Retinal pigment epithelial cell (primary cell): ENCODE results near the gene BTLA.
"Not testable (repeated sequence)": the region's sequence is repeated elsewhere in the genome, so short reads cannot be mapped to it uniquely, and the experiment has no call there.

Source experiments
- DNase-seq: peaks from one replicate; pipeline ENCODE4 v3.0.0-alpha.2; 2010; ENCODE audit warnings: low read depth
- H3K4me3 ChIP-seq: 2 replicates; pipeline ENCODE4 v1.5.1; 2011; ENCODE audit warnings: mild to moderate bottlenecking, low read length, control low read depth, moderate library complexity
- TF ChIP-seq, protein P1 (sequence below): conservative IDR thresholded peaks from 2 replicates; pipeline ENCODE4 v1.5.1; 2011; ENCODE audit warnings: low read depth, low read length, control low read depth, inconsistent platforms

BTLA gene

DNA sequence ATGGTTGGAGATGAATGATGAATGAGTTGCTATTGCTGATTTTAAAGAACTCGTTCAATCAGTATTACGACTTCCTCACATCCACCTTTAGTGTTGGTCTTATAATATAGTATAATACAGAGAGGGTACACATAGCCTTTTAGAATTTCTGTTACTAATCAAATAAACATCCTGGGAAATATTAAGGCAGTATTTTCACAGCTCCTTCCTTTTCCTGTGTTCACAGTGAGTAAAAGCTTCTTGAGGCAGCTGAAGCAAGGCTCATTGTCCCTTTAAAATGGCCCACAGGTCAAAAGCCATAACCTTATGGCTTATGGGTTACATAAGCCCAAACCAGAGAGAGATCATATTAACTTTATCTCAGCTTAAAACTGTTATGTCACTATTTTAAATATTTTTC lies 1.3 kb upstream of the BTLA start:
- no peak overlapping the region for H3K4me3 ChIP-seq
- TF ChIP-seq, protein P1, sequence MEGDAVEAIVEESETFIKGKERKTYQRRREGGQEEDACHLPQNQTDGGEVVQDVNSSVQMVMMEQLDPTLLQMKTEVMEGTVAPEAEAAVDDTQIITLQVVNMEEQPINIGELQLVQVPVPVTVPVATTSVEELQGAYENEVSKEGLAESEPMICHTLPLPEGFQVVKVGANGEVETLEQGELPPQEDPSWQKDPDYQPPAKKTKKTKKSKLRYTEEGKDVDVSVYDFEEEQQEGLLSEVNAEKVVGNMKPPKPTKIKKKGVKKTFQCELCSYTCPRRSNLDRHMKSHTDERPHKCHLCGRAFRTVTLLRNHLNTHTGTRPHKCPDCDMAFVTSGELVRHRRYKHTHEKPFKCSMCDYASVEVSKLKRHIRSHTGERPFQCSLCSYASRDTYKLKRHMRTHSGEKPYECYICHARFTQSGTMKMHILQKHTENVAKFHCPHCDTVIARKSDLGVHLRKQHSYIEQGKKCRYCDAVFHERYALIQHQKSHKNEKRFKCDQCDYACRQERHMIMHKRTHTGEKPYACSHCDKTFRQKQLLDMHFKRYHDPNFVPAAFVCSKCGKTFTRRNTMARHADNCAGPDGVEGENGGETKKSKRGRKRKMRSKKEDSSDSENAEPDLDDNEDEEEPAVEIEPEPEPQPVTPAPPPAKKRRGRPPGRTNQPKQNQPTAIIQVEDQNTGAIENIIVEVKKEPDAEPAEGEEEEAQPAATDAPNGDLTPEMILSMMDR = no peak
- DNase-seq = no peak

DNA sequence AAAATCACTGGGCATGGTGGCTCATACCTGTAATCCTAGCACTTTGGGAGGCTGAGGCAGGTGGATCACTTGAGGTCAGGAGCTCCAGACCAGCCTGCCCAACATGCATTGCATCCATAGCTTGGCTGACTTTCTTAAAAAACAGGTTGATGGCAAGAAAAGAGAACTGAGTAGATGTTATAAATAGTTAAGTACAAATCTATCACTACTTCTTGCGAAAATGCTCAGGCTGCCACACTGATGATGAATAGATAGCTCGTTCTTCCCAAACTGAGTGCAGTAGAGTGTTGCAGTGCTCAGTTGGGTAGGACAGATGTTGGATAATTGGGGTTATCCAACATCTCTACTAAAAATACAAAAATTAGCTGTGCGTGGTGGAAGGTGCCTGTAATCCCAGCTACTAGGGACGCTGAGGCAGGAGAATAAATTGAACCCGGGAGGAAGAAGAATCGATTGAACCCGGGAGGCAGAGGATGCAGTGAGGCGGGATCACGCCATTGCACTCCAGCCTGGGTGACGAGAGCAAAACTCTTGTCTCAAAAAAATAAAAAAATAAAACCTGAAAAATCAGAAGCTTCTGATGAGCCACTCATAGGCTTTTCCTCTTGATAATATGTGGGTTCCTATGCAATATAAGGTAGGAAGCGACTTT lies 1.2 kb downstream of the BTLA start:
- DNase-seq = no peak
- TF ChIP-seq, protein P1 = no peak

DNA sequence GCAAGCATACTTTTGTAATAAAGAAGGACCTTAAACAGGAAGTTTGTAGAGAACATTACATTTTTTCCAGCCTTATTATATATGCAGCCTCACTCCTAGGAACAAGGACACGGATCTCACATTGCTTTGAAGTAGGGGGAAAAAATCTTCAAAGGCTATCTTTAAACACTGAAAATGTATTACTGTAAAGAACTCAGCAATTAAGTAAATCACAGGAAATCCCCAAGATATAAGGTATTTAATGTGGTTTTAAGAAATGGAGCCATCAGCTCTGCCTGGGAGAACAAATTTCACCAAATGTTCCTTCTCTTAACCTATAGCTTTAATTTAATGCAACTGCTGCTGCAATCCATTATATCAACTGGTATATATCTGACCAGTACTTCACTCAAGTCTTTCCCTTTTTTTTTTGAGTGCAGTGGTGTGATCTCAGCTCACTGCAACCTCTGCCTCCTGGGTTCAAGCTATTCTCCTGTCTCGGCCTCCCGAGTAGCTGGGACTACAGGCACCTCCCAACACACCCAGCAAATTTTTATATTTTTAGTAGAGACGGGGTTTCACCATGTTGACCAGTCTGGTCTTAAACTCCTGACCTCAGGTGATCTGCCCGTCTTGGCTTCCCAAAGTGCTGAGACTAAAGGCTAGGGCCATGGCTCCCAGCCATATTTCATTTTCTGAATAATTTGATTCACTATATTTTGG lies 2.8 kb downstream of the BTLA start:
- no peak overlapping the region for H3K4me3 ChIP-seq
- TF ChIP-seq, protein P1 = no peak
- no peak for DNase-seq

More for the DNA sequence above, 1.2 kb downstream of the BTLA start:
- H3K4me3 ChIP-seq = no peak overlapping the region

DNA sequence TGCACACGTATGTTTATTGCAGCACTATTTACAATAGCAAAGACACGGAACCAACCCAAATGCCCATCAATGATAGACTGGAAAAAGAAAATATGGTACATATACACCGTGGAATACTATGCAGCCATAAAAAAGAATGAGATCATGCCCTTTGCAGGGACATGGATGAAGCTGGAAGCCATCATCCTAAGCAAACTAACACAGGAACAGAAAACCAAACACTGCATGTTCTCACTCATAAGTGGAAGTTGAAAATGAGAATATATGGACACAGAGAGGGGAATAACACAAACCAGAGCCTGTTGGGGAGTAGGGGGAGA lies 4.9 kb downstream of the BTLA start:
- not testable (repeated sequence) for H3K4me3 ChIP-seq, DNase-seq

DNA sequence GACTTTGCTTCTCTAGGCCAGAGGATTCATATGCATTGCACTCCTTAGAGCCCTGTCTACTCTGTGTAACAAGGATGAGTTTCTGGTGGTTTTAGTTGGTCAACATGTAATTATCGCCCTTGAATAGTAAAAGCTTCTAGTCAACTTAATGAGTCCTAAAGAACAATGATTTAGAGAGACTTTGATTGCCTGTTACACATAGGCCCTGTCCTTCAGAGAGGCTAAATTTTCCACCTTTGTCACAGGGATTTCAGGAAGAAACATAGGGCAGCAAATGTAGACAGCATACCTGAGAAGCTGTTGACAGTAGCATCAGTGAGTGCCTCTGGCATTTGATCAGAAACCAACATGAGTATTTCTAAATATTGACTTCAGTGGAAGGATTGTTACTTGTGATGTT lies 7.1 kb downstream of the BTLA start:
- no peak for DNase-seq
- H3K4me3 ChIP-seq = no peak overlapping the region
- TF ChIP-seq, protein P1 = no peak

DNA sequence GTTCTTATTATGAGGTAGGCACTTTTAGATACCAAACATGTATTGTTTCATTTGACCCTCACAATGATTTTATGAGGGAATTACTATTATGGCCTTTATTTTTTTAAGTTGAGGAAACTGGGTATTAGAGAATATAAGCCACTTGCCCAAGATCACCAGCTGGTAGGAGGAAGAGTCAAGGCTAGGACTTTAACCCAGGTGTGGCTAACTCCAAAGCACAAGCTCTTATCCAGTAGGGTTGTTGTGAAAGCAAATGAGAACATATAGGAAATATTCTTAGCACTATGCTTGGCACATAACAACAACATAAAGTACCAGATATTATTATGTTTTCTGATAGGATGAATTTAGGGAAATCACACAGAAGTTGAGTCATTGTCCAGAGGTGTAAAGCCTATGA lies 7.9 kb downstream of the BTLA start:
- DNase-seq = no peak
- no peak overlapping the region for H3K4me3 ChIP-seq
- TF ChIP-seq, protein P1 = no peak

DNA sequence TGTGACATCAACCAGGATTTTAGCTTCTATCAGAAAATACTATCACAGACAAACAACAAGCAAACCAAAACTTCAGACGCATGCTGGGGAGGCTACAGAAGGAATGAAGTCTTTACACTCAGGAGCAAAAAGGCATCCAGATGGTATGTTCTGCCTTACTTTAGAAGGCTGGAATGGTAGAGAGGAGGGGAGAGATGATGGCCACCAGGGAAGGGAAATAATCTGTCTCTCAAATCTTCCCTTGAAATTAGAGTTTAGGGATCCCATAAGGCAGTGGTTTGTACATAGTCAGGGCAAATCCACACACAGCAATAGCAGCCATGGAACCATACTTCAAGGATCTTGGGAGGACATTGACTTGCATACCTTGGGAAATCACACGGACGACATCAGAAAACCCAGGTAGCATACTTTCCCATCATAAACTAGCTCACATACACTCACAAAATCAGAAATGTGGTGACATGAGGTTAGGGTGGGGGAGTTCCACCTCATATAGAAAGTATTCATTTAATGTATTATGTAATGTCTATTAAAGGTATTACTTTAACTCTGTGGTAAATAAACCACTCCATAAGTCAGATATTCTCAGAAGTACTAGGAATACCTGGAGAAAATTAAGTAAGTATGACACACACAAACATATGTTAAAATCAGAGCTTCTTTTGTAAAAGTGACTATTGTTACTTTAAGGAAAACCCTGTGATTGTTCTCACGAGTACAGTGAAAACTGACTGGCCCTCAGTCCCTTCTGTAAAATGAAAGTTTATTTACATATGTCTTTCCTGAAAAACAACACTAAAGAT lies 9.4 kb downstream of the BTLA start:
- DNase-seq = no peak
- no peak overlapping the region for H3K4me3 ChIP-seq
- TF ChIP-seq, protein P1 = no peak
